CD14-positive monocyte (primary cell): ENCODE data around the gene C18orf63. TPM values are rescaled to one million over a fixed set of nuclear protein-coding genes. Genes with fewer than 3 reads are reported as not detected.

Experiments used
- DNase-seq, 3 donors: peaks; one replicate each; pipeline ENCODE4 v3.0.0-alpha.2; 2011 to 2022
- H2AFZ ChIP-seq: 2 replicates; pipeline ENCODE4 v1.6.0; 2012; ENCODE audit warnings: mild to moderate bottlenecking, low read depth, low read length, inconsistent platforms; ENCODE audit not compliant: insufficient read depth, poor library complexity, severe bottlenecking
- H3K27ac ChIP-seq, 2 donors: 1 replicate in 1 of 2; 2 replicates in 1 of 2; pipeline ENCODE4 v1.5.1; 2012 to 2013; ENCODE audit warnings: low read length in 2 of 2, control low read depth in 1 of 2, inconsistent platforms in 1 of 2, low read depth in 1 of 2, mild to moderate bottlenecking in 1 of 2
- H3K27me3 ChIP-seq, 2 donors: one replicate each; pipeline versions ENCODE4 v1.6.0 to v1.6.1; 2011 to 2013; ENCODE audit warnings: low read length in 2 of 2; ENCODE audit not compliant: control insufficient read depth in 2 of 2, insufficient read depth in 2 of 2
- H3K36me3 ChIP-seq, 2 donors: replicated peaks in 1 of 2; 1 replicate in 1 of 2; 2 replicates in 1 of 2; pipeline versions ENCODE4 v1.5.1 to v1.6.1; 2012 to 2013; ENCODE audit warnings: low read length in 2 of 2, control low read depth in 1 of 2, inconsistent platforms in 1 of 2, mild to moderate bottlenecking in 1 of 2; ENCODE audit not compliant: insufficient read depth in 2 of 2, control insufficient read depth in 1 of 2
- H3K4me1 ChIP-seq, 2 donors: 1 replicate in 1 of 2; 2 replicates in 1 of 2; pipeline versions ENCODE4 v1.5.1 to v1.6.1; 2012 to 2013; ENCODE audit warnings: low read length in 2 of 2, control low read depth in 1 of 2, inconsistent platforms in 1 of 2, mild to moderate bottlenecking in 1 of 2, moderate library complexity in 1 of 2; ENCODE audit not compliant: insufficient read depth in 2 of 2, control insufficient read depth in 1 of 2
- H3K4me2 ChIP-seq: replicated peaks from 2 replicates; pipeline ENCODE3; 2012; ENCODE audit warnings: low read length, moderate library complexity, mild to moderate bottlenecking; ENCODE audit not compliant: poor library complexity, severe bottlenecking; ENCODE audit errors: extremely low read depth
- H3K4me3 ChIP-seq, 3 experiments: fragments of 200-600 bp in 1 of 3; sonication (generic) in 1 of 3; replicated peaks in 1 of 3; 1 replicate in 2 of 3; 2 replicates in 1 of 3; pipeline ENCODE4 v1.5.1; 2011 to 2013; ENCODE audit warnings: low read length in 3 of 3, mild to moderate bottlenecking in 3 of 3, control low read depth in 2 of 3, low read depth in 2 of 3, inconsistent platforms in 1 of 3, moderate library complexity in 1 of 3
- H3K79me2 ChIP-seq: 2 replicates; pipeline ENCODE4 v1.6.0; 2012; ENCODE audit warnings: mild to moderate bottlenecking, control low read depth, inconsistent platforms, low read length, moderate library complexity; ENCODE audit not compliant: insufficient read depth
- H3K9ac ChIP-seq: 2 replicates; pipeline ENCODE4 v1.6.0; 2017; ENCODE audit warnings: low read length, mild to moderate bottlenecking; ENCODE audit not compliant: insufficient read depth, poor library complexity, severe bottlenecking
- H3K9me3 ChIP-seq, 2 donors: replicated peaks in 1 of 2; 1 replicate in 1 of 2; 2 replicates in 1 of 2; pipeline versions ENCODE4 v1.5.1 to v1.6.1; 2012 to 2013; ENCODE audit warnings: low read length in 2 of 2, control low read depth in 1 of 2; ENCODE audit not compliant: control insufficient read depth in 1 of 2, insufficient read depth in 1 of 2
- H4K20me1 ChIP-seq: 2 replicates; pipeline ENCODE4 v1.6.0; 2012; ENCODE audit warnings: mild to moderate bottlenecking, low read length, control low read depth, moderate library complexity; ENCODE audit not compliant: insufficient read depth
- H3K27ac Mint-ChIP-seq, 7 donors: one replicate each; pipeline ENCODE4 v1.8.0; 2020; ENCODE audit warnings: mild to moderate bottlenecking in 7 of 7, mixed read lengths in 7 of 7, moderate library complexity in 6 of 7, inconsistent platforms in 2 of 7
- H3K27me3 Mint-ChIP-seq, 3 donors: one replicate each; pipeline ENCODE4 v1.8.0; 2021 to 2022; ENCODE audit warnings: low read depth in 3 of 3, mild to moderate bottlenecking in 3 of 3, mixed read lengths in 3 of 3, moderate library complexity in 3 of 3, inconsistent platforms in 1 of 3
- H3K36me3 Mint-ChIP-seq, 2 donors: one replicate each; pipeline ENCODE4 v1.8.0; 2020; ENCODE audit warnings: mixed read lengths in 2 of 2, inconsistent platforms in 1 of 2, mild to moderate bottlenecking in 1 of 2
- H3K4me1 Mint-ChIP-seq: one replicate; pipeline ENCODE4 v1.8.0; 2020; ENCODE audit warnings: mild to moderate bottlenecking, mixed read lengths
- H3K4me3 Mint-ChIP-seq, 2 donors: one replicate each; pipeline ENCODE4 v1.8.0; 2020; ENCODE audit warnings: mild to moderate bottlenecking in 2 of 2, mixed read lengths in 2 of 2, moderate library complexity in 1 of 2
- H3K9me3 Mint-ChIP-seq, 7 donors: one replicate each; pipeline ENCODE4 v1.8.0; 2020 to 2022; ENCODE audit warnings: mixed read lengths in 7 of 7, mild to moderate bottlenecking in 6 of 7, moderate library complexity in 6 of 7, inconsistent platforms in 2 of 7
- WGBS: methylation state at CpG from one replicate; pipeline ENCODE4 v1.1.5; 2013; ENCODE audit warnings: missing lambda C conversion rate; ENCODE audit not compliant: insufficient coverage; 5-methylcytosine and 5-hydroxymethylcytosine counted together
- intact Hi-C, 2 donors: fragments of 100-400 bp; cut with micrococcal nuclease; formaldehyde crosslinking; loops; one replicate each; pipeline versions ENCODE4 v1.15.0 to v1.15.1; 2023
- polyA plus RNA-seq, 3 donors: library from polyadenylated mRNA; depleted of rRNA in 1 of 3; unstranded in 2 of 3; stranded (reverse) in 1 of 3; fragments of 300-500 nt in 2 of 3; fragments of >200 nt in 1 of 3; fragmentation: Illumina TruSeq in 2 of 3; gene quantifications; 1 replicate in 2 of 3; 2 replicates in 1 of 3; pipeline ENCODE4 v1.2.3, GENCODE V29; 2012 to 2021
- TF ChIP-seq, protein P1 (sequence below): fragments of 200-600 bp; IDR thresholded peaks from one replicate; pipeline ENCODE4 v1.8.0; 2022; ENCODE audit warnings: antibody characterized with exemption, mild to moderate bottlenecking

Gene C18orf63
- polyA plus RNA-seq, 3 donors = not detected

DNA sequence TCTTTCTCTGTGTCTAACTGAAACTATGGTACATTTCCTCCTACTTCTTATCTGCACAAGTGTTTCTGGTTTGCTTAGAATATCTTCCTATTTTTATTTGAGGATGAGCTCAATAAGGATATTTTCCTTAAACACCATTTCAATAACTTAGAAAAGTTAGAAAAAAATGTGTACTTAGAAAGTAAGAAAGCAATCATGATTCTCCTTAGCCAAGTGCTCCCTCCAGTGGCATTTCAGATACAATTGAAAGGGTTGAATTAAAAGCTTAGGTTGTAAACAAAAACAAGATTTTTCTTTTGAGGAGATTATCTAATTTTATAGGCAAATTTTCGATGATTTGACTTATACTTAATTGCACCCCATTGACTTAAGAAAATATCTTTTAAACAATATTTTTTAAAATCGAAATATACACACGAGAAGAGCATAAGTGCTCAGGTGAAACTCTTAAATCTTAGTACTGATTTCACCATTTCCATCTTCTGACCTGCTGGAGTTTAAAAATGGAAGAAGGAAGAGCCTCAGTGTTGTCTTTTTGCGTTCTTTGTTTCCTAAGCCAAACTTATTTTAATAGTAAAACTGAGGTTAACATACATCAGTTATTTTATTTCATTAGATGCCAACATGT lies 26.9 kb downstream of the C18orf63 start:
- WGBS = no CpG with 5 or more reads among the region's 4 CpGs
- no peaks in the 10 kb centered on the region for H4K20me1 ChIP-seq

DNA sequence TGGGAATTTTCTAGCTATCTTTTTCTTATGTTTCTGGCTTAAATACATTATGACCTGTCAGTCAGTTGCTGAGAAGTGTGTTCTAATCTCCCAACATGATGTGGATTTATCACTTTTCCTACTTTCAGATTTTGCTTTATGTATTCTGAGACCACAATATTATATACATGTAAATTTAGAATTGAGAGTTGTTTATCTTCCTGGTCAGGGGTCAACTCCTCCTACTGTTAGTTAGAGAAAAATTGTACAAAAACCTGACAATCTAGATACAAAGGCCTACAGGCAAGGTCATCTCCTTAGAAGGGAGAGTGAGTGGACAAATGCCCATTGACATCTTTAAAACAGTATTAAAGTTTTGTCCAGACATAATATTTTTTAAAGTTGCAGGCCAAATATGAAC lies 30.6 kb downstream of the C18orf63 start:
- H3K36me3 Mint-ChIP-seq = no peaks in the 10 kb centered on the region

More for the DNA sequence above, 26.9 kb downstream of the C18orf63 start:
- Histone ChIP-seq H3K4me3 (no peak overlapping the region), H3K4me1 (no peaks in the 10 kb centered on the region), H3K27ac (no peak overlapping the region), H2AFZ (no peak overlapping the region), H3K79me2 (no peaks in the 10 kb centered on the region), H3K9me3 (no peaks in the 10 kb centered on the region), H3K4me2 (no peak overlapping the region), H3K9ac (no peak overlapping the region), H3K36me3 (no peaks in the 10 kb centered on the region), H3K27me3 (peaks cover 2 to 4% of the 10 kb centered on the region in 2 donors)
- TF ChIP-seq, protein P1, sequence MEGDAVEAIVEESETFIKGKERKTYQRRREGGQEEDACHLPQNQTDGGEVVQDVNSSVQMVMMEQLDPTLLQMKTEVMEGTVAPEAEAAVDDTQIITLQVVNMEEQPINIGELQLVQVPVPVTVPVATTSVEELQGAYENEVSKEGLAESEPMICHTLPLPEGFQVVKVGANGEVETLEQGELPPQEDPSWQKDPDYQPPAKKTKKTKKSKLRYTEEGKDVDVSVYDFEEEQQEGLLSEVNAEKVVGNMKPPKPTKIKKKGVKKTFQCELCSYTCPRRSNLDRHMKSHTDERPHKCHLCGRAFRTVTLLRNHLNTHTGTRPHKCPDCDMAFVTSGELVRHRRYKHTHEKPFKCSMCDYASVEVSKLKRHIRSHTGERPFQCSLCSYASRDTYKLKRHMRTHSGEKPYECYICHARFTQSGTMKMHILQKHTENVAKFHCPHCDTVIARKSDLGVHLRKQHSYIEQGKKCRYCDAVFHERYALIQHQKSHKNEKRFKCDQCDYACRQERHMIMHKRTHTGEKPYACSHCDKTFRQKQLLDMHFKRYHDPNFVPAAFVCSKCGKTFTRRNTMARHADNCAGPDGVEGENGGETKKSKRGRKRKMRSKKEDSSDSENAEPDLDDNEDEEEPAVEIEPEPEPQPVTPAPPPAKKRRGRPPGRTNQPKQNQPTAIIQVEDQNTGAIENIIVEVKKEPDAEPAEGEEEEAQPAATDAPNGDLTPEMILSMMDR = peak; percentile 81
- H3K9me3 Mint-ChIP-seq = no peaks in the 10 kb centered on the region
- peaks cover 0 to 4% (median 2%) of the 10 kb centered on the region in 3 donors for H3K27me3 Mint-ChIP-seq
- peak; percentile 25 to 40 (median 40) for DNase-seq
- intact Hi-C loops = loop anchor here in 1 of 2 donors (5.0 kb wide), 1 partner anchor 145 kb away; no protein-coding TSS in a partner anchor
- H3K36me3 Mint-ChIP-seq = no peaks in the 10 kb centered on the region
- no peak overlapping the region for H3K27ac Mint-ChIP-seq
- no peak overlapping the region for H3K4me3 Mint-ChIP-seq
- no peaks in the 10 kb centered on the region for H3K4me1 Mint-ChIP-seq

More for the DNA sequence above, 30.6 kb downstream of the C18orf63 start:
- Histone ChIP-seq H3K4me3 (no peak overlapping the region), H3K9ac (no peak overlapping the region), H3K4me1 (no peaks in the 10 kb centered on the region), H3K4me2 (no peak overlapping the region), H3K27ac (no peak overlapping the region), H3K27me3 (no peaks in the 10 kb centered on the region), H3K9me3 (no peaks in the 10 kb centered on the region), H3K36me3 (no peaks in the 10 kb centered on the region), H4K20me1 (no peaks in the 10 kb centered on the region), H2AFZ (no peak overlapping the region), H3K79me2 (no peaks in the 10 kb centered on the region)
- DNase-seq = no peak
- H3K27ac Mint-ChIP-seq = no peak overlapping the region
- H3K27me3 Mint-ChIP-seq = peaks cover 0 to 1% (median 0%) of the 10 kb centered on the region in 3 donors
- TF ChIP-seq, protein P1 = no peak
- H3K9me3 Mint-ChIP-seq = no peaks in the 10 kb centered on the region
- H3K4me1 Mint-ChIP-seq = peaks cover under 1% of the 10 kb centered on the region
- H3K4me3 Mint-ChIP-seq = no peak overlapping the region
- intact Hi-C loops = no loop called here
